Measurements from ENCODE around the gene RBFOX2.
A peak's percentile ranks its signal among the peaks of the same experiment; 100 is the strongest.
"Not testable (repeated sequence)": the region's sequence is repeated elsewhere in the genome, so short reads cannot be mapped to it uniquely, and the experiment has no call there.

The RBFOX2 gene

GRCh38 chr22:35708453-35708852 is 320.2 kb downstream of the RBFOX2 start:
- no peak for DNase-seq (ENCODE audit: low read depth in 2 of 2)

GRCh38 chr22:35705141-35705540 is 323.5 kb downstream of the RBFOX2 start:
- peak; percentile 75 to 76 for DNase-seq (ENCODE audit: low read depth in 2 of 2)

- no peak for DNase-seq (ENCODE audit: low read depth in 2 of 2)
These were observed 324.6 kb downstream of the RBFOX2 start for GRCh38 chr22:35703861-35704584.

GRCh38 chr22:35699852-35700251 is 328.8 kb downstream of the RBFOX2 start:
- DNase-seq (ENCODE audit: low read depth in 2 of 2): not testable (repeated sequence)

GRCh38 chr22:35697142-35697541 is 331.5 kb downstream of the RBFOX2 start:
- no peak for DNase-seq (ENCODE audit: low read depth in 2 of 2)

GRCh38 chr22:35695202-35695601 is 333.4 kb downstream of the RBFOX2 start:
- no peak for DNase-seq (ENCODE audit: low read depth in 2 of 2)

- no peak for DNase-seq (ENCODE audit: low read depth in 2 of 2)
These were observed 338.6 kb downstream of the RBFOX2 start for GRCh38 chr22:35690001-35690400.

- no peak for DNase-seq (ENCODE audit: low read depth in 2 of 2)
These were observed 339.5 kb downstream of the RBFOX2 start for GRCh38 chr22:35688913-35689675.

Data from fibroblast of skin of left quadriceps (primary cell).